Fibroblast of lung (primary cell): Measurements from ENCODE around the gene PKN3.

Experiments
- CTCF ChIP-seq, 2 donors: IDR thresholded peaks in 1 of 2; conservative IDR thresholded peaks in 1 of 2; 1 replicate in 1 of 2; 2 replicates in 1 of 2; pipeline ENCODE4 v1.5.1; 2011 to 2012; ENCODE audit warnings: low read length in 2 of 2, control low read depth in 1 of 2, inconsistent platforms in 1 of 2, low read depth in 1 of 2, mild to moderate bottlenecking in 1 of 2
- EZH2 ChIP-seq: IDR thresholded peaks from 2 replicates; pipeline ENCODE4 v1.5.1; 2012; ENCODE audit warnings: low read length, control low read depth, mild to moderate bottlenecking; ENCODE audit errors: missing control alignments

GRCh38 chr9:128733256-128733655 is 31.0 kb downstream of the PKN3 start:
- TF ChIP-seq CTCF (conservative IDR thresholded peaks at IDR 0.05 in 1 of 2, IDR thresholded peaks at IDR 0.05 in 1 of 2; ENCODE audit: low read depth in 1 of 2, low read length in 2 of 2) (peak; percentile 62 to 87), EZH2 (no peak)
